ENCODE results near the gene CHMP6.

The CHMP6 gene

GRCh38 chr17:81045590-81046095 is 54.0 kb downstream of the CHMP6 start:
- no peak for DNase-seq (ENCODE audit: low read depth)
- no peak for TF ChIP-seq CTCF (IDR thresholded peaks at IDR 0.05; ENCODE audit: control insufficient read depth, extremely low read depth, insufficient read depth)
- H3K4me3 ChIP-seq (ENCODE audit: low read depth, low read length), result no peak overlapping the region

- DNase-seq (ENCODE audit: low read depth), result no peak
- no peak for TF ChIP-seq CTCF (IDR thresholded peaks at IDR 0.05; ENCODE audit: control insufficient read depth, extremely low read depth, insufficient read depth)
- no peak overlapping the region for H3K4me3 ChIP-seq (ENCODE audit: low read depth, low read length)
Observed at GRCh38 chr17:81046132-81046769, 54.6 kb downstream of the CHMP6 start.

GRCh38 chr17:81046770-81047359 is 55.2 kb downstream of the CHMP6 start:
- no peak overlapping the region for H3K4me3 ChIP-seq (ENCODE audit: low read depth, low read length)
- no peak for TF ChIP-seq CTCF (IDR thresholded peaks at IDR 0.05; ENCODE audit: control insufficient read depth, extremely low read depth, insufficient read depth)
- DNase-seq (ENCODE audit: low read depth), result no peak

GRCh38 chr17:81048827-81049371 is 57.3 kb downstream of the CHMP6 start:
- TF ChIP-seq CTCF (IDR thresholded peaks at IDR 0.05; ENCODE audit: control insufficient read depth, extremely low read depth, insufficient read depth), result no peak
- no peak for DNase-seq (ENCODE audit: low read depth)
- H3K4me3 ChIP-seq (ENCODE audit: low read depth, low read length), result no peak overlapping the region

GRCh38 chr17:81049372-81049911 is 57.8 kb downstream of the CHMP6 start:
- H3K4me3 ChIP-seq (ENCODE audit: low read depth, low read length), result no peak overlapping the region
- DNase-seq (ENCODE audit: low read depth), result no peak
- TF ChIP-seq CTCF (IDR thresholded peaks at IDR 0.05; ENCODE audit: control insufficient read depth, extremely low read depth, insufficient read depth), result no peak
